GM12874 (cell line): ENCODE measurements around the gene SULT2B1.

Source experiments
- TF ChIP-seq, protein P1 (sequence below): IDR thresholded peaks from 2 replicates; pipeline ENCODE4 v1.5.1; 2011; ENCODE audit warnings: low read depth, mild to moderate bottlenecking, control low read depth, low read length, moderate library complexity; ENCODE audit not compliant: insufficient read depth

The SULT2B1 gene

GRCh38 chr19:48568345-48568886 lies 16.4 kb downstream of the SULT2B1 start:
- TF ChIP-seq, protein P1, sequence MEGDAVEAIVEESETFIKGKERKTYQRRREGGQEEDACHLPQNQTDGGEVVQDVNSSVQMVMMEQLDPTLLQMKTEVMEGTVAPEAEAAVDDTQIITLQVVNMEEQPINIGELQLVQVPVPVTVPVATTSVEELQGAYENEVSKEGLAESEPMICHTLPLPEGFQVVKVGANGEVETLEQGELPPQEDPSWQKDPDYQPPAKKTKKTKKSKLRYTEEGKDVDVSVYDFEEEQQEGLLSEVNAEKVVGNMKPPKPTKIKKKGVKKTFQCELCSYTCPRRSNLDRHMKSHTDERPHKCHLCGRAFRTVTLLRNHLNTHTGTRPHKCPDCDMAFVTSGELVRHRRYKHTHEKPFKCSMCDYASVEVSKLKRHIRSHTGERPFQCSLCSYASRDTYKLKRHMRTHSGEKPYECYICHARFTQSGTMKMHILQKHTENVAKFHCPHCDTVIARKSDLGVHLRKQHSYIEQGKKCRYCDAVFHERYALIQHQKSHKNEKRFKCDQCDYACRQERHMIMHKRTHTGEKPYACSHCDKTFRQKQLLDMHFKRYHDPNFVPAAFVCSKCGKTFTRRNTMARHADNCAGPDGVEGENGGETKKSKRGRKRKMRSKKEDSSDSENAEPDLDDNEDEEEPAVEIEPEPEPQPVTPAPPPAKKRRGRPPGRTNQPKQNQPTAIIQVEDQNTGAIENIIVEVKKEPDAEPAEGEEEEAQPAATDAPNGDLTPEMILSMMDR = no peak

- TF ChIP-seq, protein P1 = no peak
Observed at GRCh38 chr19:48569814-48570213, 17.8 kb downstream of the SULT2B1 start.

DNA sequence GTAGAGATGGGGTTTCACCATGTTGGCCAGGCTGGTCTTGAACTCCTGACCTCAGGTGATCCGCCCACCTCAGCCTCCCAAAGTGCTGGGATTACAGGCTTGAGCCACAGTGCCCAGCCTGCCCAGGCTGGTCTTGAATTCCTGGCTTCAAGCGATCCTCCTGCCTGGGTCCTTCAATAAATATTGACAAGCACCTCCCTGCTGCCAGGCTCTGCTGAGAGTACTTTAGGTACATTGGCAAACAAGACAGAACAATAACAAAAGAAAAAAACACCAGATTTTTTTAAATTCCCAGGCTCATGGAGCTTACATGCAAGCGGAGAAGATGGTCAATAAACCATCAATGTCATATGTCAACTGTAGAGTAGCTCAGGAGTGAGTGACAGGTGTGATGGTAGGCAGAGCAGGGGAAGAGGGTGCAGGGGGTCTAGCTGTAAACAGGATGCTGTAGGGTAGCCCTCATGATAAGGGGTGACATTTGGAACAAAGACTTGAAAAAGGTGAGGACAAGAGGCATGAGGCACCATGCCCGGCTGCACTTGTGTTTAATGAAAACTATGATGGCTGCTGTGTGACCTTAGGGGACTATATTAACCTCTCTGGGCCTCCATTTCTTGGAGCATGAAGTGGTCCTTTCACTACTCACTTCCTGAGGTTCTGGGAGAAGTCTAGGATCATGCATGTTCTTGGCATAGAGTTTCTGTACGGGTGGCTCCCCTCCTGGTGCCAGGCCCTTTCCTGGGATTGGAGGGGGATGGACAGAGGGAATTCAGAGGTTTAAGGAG lies 19.6 kb downstream of the SULT2B1 start:
- TF ChIP-seq, protein P1 = no peak

- TF ChIP-seq, protein P1 = no peak
Observed at GRCh38 chr19:48573163-48573505, 21.2 kb downstream of the SULT2B1 start.

- TF ChIP-seq, protein P1 = no peak
Observed at GRCh38 chr19:48575931-48576622, 24.1 kb downstream of the SULT2B1 start.

DNA sequence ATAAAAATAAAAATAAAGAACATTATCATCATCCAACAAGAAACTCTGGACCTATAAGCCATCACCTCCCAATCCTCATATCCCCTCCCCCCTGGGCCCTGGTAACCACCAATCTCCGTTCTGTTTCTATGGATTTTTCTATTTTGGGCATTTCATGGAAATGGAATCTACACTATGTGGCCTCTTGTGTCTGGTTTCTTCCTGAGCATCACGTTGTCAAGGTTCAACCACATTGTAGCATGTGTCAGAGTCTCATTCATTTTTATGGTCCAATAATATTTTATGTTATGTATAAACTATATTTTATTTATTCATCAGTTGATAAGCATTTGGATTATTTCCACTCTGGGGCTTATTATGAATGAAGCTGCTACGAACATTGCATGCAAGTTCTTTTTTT lies 26.9 kb downstream of the SULT2B1 start:
- TF ChIP-seq, protein P1 = no peak

- TF ChIP-seq, protein P1 = no peak
Observed at GRCh38 chr19:48582168-48582567, 30.2 kb downstream of the SULT2B1 start.
